ENCODE results near the gene DUSP22. TPM values are rescaled to one million over a fixed set of nuclear protein-coding genes. Genes with fewer than 3 reads are reported as not detected.

DUSP22 gene
- total and polyA plus RNA-seq, 4 donors, result 9.5 to 31.0 (median 20.1) TPM

- no peak for DNase-seq (ENCODE audit: low spot score)
- Histone ChIP-seq H3K27me3 (ENCODE audit: control insufficient read depth in 4 of 4, insufficient read depth in 4 of 4, low read length in 3 of 4) (peaks cover 0 to 6% (median 3%) of the 10 kb centered on the region in 4 donors), H3K36me3 (ENCODE audit: control insufficient read depth in 4 of 4, insufficient read depth in 3 of 4, low read depth in 1 of 4, low read length in 3 of 4) (no peaks in the 10 kb centered on the region), H3K9ac (ENCODE audit: low read depth in 1 of 2, low read length in 2 of 2) (no peak overlapping the region), H3K4me1 (ENCODE audit: control insufficient read depth in 4 of 4, insufficient read depth in 4 of 4, low read length in 3 of 4) (no peaks in the 10 kb centered on the region), H3K4me3 (ENCODE audit: low read depth in 1 of 3, low read length in 3 of 3) (no peak overlapping the region), H3K9me3 (ENCODE audit: control insufficient read depth in 4 of 4, low read length in 3 of 4) (no peaks in the 10 kb centered on the region), H3K27ac (ENCODE audit: low read depth in 1 of 2, low read length in 2 of 2) (no peak overlapping the region)
- 69% methylated on average over 26 of the region's 26 CpGs for WGBS
- TF ChIP-seq MAX (IDR thresholded peaks at IDR 0.05) (no peak), ATF3 (IDR thresholded peaks at IDR 0.05) (no peak), RAD21 (IDR thresholded peaks at IDR 0.05) (peak in 1 of 2 donors; percentile 50), FOXA1 (IDR thresholded peaks at IDR 0.05) (no peak), HNF4A (conservative IDR thresholded peaks at IDR 0.05) (no peak), ZBTB33 (IDR thresholded peaks at IDR 0.05) (no peak), RXRA (IDR thresholded peaks at IDR 0.05) (no peak)
Observed at GRCh38 chr6:373773-374724, 81.8 kb downstream of the DUSP22 start.

- peaks cover 0 to 6% (median 2%) of the 10 kb centered on the region in 4 donors for H3K27me3 ChIP-seq (ENCODE audit: control insufficient read depth in 4 of 4, insufficient read depth in 4 of 4, low read length in 3 of 4)
- WGBS, result 78% methylated on average over 8 of the region's 8 CpGs
- no peak for DNase-seq (ENCODE audit: low spot score)
Observed at GRCh38 chr6:374956-375355, 82.7 kb downstream of the DUSP22 start.

GRCh38 chr6:376827-377640 lies 84.7 kb downstream of the DUSP22 start:
- 76% methylated on average over 10 of the region's 10 CpGs for WGBS
- Histone ChIP-seq H3K9me3 (ENCODE audit: control insufficient read depth in 4 of 4, low read length in 3 of 4) (no peaks in the 10 kb centered on the region), H3K27me3 (ENCODE audit: control insufficient read depth in 4 of 4, insufficient read depth in 4 of 4, low read length in 3 of 4) (no peaks in the 10 kb centered on the region), H3K4me3 (ENCODE audit: low read depth in 1 of 3, low read length in 3 of 3) (no peak overlapping the region), H3K9ac (ENCODE audit: low read depth in 1 of 2, low read length in 2 of 2) (no peak overlapping the region), H3K36me3 (ENCODE audit: control insufficient read depth in 4 of 4, insufficient read depth in 3 of 4, low read depth in 1 of 4, low read length in 3 of 4) (no peaks in the 10 kb centered on the region), H3K4me1 (ENCODE audit: control insufficient read depth in 4 of 4, insufficient read depth in 4 of 4, low read length in 3 of 4) (no peaks in the 10 kb centered on the region), H3K27ac (ENCODE audit: low read depth in 1 of 2, low read length in 2 of 2) (no peak overlapping the region)
- no peak for DNase-seq (ENCODE audit: low spot score)
- no peak for TF ChIP-seq ATF3 (IDR thresholded peaks at IDR 0.05)
- TF ChIP-seq MAX (IDR thresholded peaks at IDR 0.05), result no peak
- no peak for TF ChIP-seq RXRA (IDR thresholded peaks at IDR 0.05)
- TF ChIP-seq HNF4G (IDR thresholded peaks at IDR 0.05), result no peak
- TF ChIP-seq RAD21 (IDR thresholded peaks at IDR 0.05), result no peak
- TF ChIP-seq EGR1 (IDR thresholded peaks at IDR 0.05; ENCODE audit: low read depth in 2 of 2), result no peak
- no peak for TF ChIP-seq TAF1 (conservative IDR thresholded peaks at IDR 0.05)
- TF ChIP-seq HNF4A (conservative IDR thresholded peaks at IDR 0.05), result no peak
- no peak for TF ChIP-seq REST (IDR thresholded peaks at IDR 0.05)
- TF ChIP-seq FOXA1 (IDR thresholded peaks at IDR 0.05), result no peak
- TF ChIP-seq CTCF (IDR thresholded peaks at IDR 0.05; ENCODE audit: low read depth, low read length, missing input control), result no peak
- TF ChIP-seq YY1 (IDR thresholded peaks at IDR 0.05), result no peak
- TF ChIP-seq GABPA (IDR thresholded peaks at IDR 0.05 in 1 of 2, conservative IDR thresholded peaks at IDR 0.05 in 1 of 2), result no peak

More at GRCh38 chr6:374956-375355, 82.7 kb downstream of the DUSP22 start:
- H3K36me3 ChIP-seq (ENCODE audit: control insufficient read depth in 4 of 4, insufficient read depth in 3 of 4, low read depth in 1 of 4, low read length in 3 of 4), result no peaks in the 10 kb centered on the region
- TF ChIP-seq JUND (IDR thresholded peaks at IDR 0.05), result no peak
- TF ChIP-seq HNF4A (conservative IDR thresholded peaks at IDR 0.05), result no peak
- H3K27ac ChIP-seq (ENCODE audit: low read depth in 1 of 2, low read length in 2 of 2), result no peak overlapping the region
- no peaks in the 10 kb centered on the region for H3K9me3 ChIP-seq (ENCODE audit: control insufficient read depth in 4 of 4, low read length in 3 of 4)
- H3K9ac ChIP-seq (ENCODE audit: low read depth in 1 of 2, low read length in 2 of 2), result no peak overlapping the region
- no peaks in the 10 kb centered on the region for H3K4me1 ChIP-seq (ENCODE audit: control insufficient read depth in 4 of 4, insufficient read depth in 4 of 4, low read length in 3 of 4)
- H3K4me3 ChIP-seq (ENCODE audit: low read depth in 1 of 3, low read length in 3 of 3), result no peak overlapping the region
